Measurements from ENCODE around the gene ZNF641.

ZNF641 gene

DNA sequence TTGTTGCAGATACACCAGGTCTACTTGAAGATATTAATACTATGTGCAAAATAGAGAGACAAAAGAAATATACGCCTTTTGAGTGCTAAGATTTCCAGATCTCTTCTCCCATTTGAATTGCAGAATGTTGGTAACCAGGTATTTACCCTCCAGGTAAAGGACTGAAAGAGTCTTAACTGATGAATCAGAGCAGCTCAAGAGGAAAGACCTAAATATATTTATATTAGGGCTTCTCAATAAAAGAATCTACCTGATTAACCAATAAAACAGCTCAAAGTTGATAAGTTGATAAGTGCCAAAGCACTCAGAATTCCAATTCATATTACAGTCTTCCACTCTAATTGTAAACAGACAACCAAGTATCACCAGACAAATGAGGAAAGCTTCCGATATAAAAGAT lies 59.2 kb downstream of the ZNF641 start:
- Histone ChIP-seq H3K36me3 (ENCODE audit: insufficient read depth) (no peaks in the 10 kb centered on the region), H3K27ac (no peak overlapping the region), H3K79me2 (ENCODE audit: insufficient read depth, low read depth) (no peaks in the 10 kb centered on the region), H3K4me2 (no peak overlapping the region), H3K9ac (no peak overlapping the region), H3K4me3 (IDR thresholded peaks at IDR 0.05; ENCODE audit: insufficient read depth, low read depth, low read length) (no peak overlapping the region), H4K20me1 (ENCODE audit: insufficient read depth) (no peaks in the 10 kb centered on the region), H3K4me1 (ENCODE audit: low read depth, poor library complexity, severe bottlenecking) (no peaks in the 10 kb centered on the region), H3K27me3 (ENCODE audit: insufficient read depth, low read depth) (no peaks in the 10 kb centered on the region), H2AFZ (ENCODE audit: low read depth) (no peak overlapping the region)
- TF ChIP-seq, protein P1, sequence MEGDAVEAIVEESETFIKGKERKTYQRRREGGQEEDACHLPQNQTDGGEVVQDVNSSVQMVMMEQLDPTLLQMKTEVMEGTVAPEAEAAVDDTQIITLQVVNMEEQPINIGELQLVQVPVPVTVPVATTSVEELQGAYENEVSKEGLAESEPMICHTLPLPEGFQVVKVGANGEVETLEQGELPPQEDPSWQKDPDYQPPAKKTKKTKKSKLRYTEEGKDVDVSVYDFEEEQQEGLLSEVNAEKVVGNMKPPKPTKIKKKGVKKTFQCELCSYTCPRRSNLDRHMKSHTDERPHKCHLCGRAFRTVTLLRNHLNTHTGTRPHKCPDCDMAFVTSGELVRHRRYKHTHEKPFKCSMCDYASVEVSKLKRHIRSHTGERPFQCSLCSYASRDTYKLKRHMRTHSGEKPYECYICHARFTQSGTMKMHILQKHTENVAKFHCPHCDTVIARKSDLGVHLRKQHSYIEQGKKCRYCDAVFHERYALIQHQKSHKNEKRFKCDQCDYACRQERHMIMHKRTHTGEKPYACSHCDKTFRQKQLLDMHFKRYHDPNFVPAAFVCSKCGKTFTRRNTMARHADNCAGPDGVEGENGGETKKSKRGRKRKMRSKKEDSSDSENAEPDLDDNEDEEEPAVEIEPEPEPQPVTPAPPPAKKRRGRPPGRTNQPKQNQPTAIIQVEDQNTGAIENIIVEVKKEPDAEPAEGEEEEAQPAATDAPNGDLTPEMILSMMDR (conservative IDR thresholded peaks at IDR 0.05; ENCODE audit: low read depth, low read length) = no peak

DNA sequence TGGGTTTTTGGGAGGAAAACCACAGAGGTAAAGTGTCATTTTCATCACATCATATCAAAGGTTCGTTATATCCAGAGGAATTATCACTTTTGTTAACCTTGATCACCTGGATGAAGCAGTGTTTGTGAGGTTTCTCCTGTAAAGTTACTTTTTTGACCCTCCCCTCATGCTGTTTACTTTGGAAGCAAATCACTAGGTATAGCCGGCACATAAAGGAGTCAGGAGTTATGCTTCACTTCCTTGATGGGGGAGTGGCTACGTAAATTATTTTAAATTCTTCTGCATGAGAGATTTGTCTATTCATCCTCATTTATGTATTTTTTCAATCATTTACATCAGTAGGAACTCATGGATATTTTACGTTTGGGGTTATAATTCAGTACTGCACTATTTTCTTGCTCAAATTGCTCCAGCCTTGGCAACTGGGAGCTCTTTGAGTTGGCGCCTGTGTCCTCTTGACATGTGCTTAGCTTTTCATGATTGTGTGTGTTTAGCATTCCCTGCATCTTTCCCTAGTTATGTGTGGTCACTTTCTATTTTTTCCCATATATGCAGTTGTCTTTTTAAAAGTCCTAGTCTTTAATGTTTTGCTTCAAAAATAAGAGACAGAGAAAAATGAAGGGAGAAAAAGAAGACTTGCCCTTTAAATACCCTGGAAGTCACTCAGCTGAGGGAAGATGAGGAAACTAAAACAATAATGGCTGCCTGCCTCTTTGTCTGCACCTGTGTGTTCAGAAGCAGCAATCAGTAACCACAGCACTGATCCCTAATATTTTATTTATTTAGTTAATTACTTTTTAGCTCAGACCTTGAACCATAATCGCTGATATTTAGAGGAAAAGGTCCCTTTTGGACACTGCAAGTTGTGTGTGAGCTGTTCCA lies 62.1 kb downstream of the ZNF641 start:
- H3K9ac ChIP-seq = no peak overlapping the region
- no peak overlapping the region for H3K4me3 ChIP-seq (IDR thresholded peaks at IDR 0.05; ENCODE audit: insufficient read depth, low read depth, low read length)
- H3K4me2 ChIP-seq = no peak overlapping the region
- no peaks in the 10 kb centered on the region for H4K20me1 ChIP-seq (ENCODE audit: insufficient read depth)
- no peaks in the 10 kb centered on the region for H3K79me2 ChIP-seq (ENCODE audit: insufficient read depth, low read depth)
- TF ChIP-seq, protein P1 (conservative IDR thresholded peaks at IDR 0.05; ENCODE audit: low read depth, low read length) = no peak
- H3K36me3 ChIP-seq (ENCODE audit: insufficient read depth) = no peaks in the 10 kb centered on the region
- no peaks in the 10 kb centered on the region for H3K4me1 ChIP-seq (ENCODE audit: low read depth, poor library complexity, severe bottlenecking)
- H3K27me3 ChIP-seq (ENCODE audit: insufficient read depth, low read depth) = no peaks in the 10 kb centered on the region
- H3K27ac ChIP-seq = no peak overlapping the region
- no peak overlapping the region for H2AFZ ChIP-seq (ENCODE audit: low read depth)

All from KMS-11 (cell line).